Measurements from ENCODE around the gene VWA3B.
"Not testable (repeated sequence)": the region's sequence is repeated elsewhere in the genome, so short reads cannot be mapped to it uniquely, and the experiment has no call there.

The VWA3B gene

DNA sequence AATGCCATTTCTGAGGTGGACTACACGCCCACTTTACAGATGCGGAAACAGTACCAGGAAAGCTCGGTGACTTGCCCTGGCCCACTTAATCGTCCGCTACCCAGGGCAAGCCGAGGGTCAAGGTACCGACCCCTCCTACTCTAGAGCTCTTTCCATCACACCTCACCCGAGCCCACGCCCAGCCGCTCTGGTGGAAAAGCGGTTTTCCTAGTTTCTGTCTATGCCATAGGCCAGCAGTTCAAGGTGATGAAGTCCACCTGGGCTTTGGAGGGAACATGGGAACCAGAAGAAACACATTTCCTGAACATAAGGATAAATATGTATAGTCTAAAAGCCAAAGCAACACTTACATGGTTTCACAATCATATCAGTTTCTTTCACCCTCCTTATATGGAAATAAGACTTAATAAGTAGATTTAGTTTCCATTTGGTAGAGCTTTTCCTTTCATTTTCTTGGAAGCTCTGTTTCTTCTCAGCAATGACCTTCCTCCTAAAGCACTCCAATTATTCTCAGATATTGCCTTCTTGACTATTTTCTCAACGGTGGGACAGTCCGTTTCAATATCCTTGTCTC lies 567 bp downstream of the VWA3B start:
- no peak for DNase-seq

DNA sequence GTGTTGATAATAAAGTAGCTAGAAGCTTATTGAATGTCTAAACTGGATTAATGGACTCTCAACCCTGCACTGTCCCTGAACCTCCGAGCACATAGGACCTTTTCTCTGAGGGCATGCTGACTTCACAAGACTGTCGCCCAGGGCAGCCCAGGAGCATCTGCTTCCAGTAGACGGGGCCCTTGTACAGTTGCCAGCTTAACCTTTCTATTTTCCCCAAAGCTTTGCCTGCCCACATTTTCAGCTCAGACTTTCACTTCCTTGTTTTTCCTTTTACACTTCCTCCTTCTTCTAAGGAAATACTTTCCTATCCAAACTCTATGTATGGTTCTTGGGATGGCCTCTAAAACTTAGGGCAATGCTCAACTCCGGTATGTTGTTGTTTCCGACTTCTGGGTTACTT lies 1.3 kb downstream of the VWA3B start:
- DNase-seq, result no peak

- DNase-seq, result no peak
Observed at GRCh38 chr2:98089941-98090340, 3.0 kb downstream of the VWA3B start.

DNA sequence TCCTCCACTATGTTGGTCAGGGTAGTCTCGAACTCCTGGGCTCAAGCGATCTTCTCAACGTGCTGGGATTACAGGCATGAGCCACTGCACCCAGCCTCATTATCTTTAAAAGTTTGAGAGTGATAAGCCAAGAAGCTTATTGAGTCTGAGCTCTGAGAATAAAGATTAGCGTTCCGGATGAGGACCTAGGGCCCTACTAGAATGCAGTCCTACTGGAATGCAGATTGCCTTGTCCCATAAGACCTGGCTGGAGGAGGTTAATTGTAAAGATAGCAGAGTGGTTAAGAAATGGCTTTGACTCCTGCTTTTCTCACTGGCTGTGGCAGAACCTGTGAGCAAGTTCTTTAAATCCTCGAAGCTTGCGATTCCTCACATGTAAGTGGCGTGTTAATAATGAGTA lies 4.0 kb downstream of the VWA3B start:
- DNase-seq, result no peak

GRCh38 chr2:98091738-98092137 lies 4.8 kb downstream of the VWA3B start:
- DNase-seq, result no peak

DNA sequence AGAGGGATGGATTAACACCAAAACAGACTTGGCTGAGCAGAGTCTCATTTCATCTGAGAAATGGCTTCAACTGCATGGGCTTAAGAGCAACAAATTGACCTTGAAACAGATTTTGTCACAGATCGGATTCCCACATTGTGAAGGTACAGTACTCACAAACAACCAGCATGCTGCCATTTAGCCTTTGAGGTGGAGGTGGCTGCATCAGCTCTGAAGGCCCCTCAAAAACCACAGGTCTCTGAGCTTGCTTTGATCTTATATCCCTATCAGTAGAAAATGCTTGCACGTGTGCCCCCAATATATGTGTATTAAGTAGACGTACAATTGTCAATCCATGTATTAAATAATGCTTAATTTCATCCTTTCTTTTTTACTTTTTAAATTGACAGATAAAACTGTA lies 6.2 kb downstream of the VWA3B start:
- no peak for DNase-seq

- DNase-seq, result no peak
Observed at GRCh38 chr2:98093611-98094010, 6.6 kb downstream of the VWA3B start.

GRCh38 chr2:98099939-98100743 lies 13.2 kb downstream of the VWA3B start:
- DNase-seq, result no peak

DNA sequence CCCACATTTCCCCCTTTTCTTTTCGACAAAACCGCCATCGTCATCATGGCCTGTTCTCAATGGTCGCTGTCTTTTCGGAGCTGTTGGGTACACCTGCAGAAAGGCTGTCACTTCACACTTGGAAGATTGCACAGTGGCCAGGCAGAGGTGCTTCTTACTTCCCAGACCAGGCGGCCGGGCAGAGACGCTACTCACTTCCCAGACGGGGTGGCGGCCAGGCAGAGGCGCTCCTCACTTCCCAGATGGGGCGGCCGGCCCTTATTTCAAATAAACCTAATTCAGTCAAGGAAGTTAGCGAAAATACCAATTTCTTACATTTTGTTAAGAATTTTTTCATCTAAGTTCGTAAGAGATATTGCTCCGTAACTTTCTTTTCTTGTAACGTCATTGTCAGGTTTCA lies 15.3 kb downstream of the VWA3B start:
- DNase-seq, result not testable (repeated sequence)

DNA sequence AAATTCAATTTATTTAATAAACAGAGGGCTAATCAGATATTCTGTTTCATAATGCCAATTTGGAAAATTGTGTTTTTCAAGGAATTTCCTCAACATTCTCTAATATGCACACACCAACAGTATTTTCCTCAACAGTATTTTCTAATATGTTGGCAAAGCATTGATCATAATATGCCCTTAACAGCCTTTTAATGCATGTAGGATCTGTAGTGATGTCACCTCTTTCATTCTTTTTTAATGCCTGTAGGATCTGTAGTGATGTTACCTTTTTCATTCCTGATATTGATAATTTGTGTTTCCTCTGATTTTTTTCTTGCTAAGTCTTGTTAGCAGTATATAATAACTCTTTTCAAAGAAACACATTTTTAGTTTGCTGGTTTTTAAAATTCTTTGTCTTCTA lies 15.9 kb downstream of the VWA3B start:
- no peak for DNase-seq

GRCh38 chr2:98108110-98108509 lies 21.1 kb downstream of the VWA3B start:
- DNase-seq, result no peak

DNA sequence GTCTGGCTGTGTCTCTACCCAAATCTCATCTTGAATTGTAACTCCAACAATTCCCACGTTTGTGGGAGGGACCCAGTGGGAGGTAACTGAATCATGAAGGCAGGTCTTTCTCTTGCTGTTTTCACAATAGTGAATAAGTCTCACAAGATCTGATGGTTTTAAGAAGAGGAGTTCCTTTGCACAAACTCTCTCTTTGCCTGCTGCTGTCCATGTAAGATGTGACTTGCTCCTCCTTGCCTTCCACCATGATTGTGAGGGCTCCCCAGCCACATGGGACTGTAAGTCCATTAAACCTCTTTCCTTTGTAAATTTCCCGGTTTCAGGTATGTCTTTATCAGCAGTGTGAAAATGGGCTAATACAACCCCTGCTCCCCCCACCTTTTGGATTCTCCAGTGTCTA lies 23.8 kb downstream of the VWA3B start:
- DNase-seq, result no peak

- no peak for DNase-seq
Observed at GRCh38 chr2:98114643-98115330, 27.8 kb downstream of the VWA3B start.

GRCh38 chr2:98118161-98118560 lies 31.2 kb downstream of the VWA3B start:
- DNase-seq, result no peak

GRCh38 chr2:98118852-98119251 lies 31.9 kb downstream of the VWA3B start:
- DNase-seq, result no peak

DNA sequence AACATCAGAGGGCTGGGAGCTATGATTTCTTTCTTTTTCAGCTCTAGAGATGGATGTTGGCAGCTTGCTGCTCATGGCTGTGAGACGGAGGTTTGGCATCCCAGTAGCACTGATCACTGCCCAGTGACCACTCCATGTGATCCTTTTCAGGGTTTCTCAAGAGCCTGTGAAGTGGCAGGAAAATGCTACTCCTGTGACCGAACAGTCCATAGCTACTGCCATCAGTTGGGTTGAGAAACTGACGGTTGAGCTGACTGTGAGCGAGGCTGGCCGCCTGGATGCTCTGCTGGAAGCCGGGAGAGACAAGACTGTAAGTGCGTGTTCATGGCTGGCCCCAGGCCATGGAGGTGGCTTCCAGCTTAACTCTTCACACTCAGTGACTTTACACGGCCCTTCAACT lies 34.2 kb downstream of the VWA3B start:
- DNase-seq, result no peak

DNA sequence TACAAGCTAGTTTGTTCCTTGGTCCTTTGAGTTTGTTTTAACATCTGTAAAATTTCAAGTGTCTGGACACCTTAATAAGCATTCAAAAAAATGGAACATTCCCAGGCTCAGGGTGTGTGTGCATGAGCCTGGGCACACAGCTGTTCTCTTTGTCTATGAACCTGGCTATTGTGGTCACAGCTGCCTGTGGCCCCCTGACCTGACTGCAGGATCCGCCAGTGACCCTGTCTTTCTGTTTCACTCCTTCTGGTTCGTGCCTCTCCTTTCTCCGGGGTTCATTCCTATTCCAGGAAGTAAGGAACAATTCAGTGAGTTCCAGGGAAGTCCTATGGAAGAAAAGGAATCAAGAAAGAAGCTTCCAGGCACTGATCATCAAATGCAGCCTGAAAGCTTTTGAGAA lies 35.6 kb downstream of the VWA3B start:
- no peak for DNase-seq

GRCh38 chr2:98123286-98123685 lies 36.3 kb downstream of the VWA3B start:
- DNase-seq, result no peak

DNA sequence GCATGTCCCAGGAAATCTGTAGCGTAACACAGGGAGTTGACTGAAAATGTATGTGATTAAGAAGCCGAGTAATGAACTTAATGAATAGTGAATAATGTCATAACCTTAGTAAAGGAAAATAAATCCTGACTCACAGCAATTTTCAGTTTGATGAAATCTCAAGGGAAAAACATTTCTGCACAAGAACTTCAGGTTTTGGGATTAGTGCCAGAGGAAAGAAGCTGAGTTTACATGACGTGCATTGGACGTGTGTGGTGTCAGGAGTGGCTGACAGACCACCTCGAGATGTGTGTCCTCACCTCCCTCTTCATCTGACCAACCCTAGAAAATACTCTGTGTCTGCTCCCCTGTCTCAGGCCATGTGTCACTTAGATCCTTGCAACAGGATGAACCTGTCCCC lies 39.1 kb downstream of the VWA3B start:
- DNase-seq, result no peak

DNA sequence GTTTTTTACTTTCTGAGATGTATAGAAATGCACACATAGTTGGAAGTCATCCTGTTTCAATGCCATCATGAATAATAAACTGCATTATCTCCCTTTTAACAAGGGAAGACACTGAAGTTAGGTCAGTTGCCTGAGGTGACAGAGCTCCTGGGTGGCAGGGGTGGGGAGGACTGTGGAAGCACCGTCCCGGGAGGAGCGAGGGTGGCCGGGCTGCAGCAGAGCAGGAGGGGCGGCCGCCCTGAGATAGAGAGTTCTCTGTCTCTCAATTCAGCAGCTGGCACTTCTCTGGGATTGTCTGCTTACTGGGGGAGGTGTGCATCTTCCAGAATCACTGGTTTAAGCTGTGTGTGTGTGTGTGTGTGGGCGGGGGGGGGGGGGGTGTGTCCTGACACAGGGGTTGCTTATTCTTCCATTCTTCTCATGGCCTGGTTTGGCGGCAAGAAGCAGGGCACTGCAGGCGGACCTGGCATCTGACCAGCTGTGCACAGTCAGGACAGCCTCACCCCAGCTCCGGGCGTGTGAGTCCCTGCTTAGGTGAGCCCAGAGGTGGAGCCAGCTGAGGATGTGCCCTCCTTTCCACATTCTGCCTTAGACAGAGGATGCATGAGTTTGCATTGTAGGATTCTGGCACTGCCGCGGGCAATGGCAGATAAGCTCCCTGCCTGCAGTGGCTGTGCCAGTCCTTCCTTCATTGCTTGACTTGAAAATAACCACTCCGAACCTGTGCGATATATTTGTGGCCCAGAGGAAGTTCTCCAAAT lies 40.4 kb downstream of the VWA3B start:
- no peak for DNase-seq

- DNase-seq, result no peak
Observed at GRCh38 chr2:98128556-98129109, 41.7 kb downstream of the VWA3B start.

- not testable (repeated sequence) for DNase-seq
Observed at GRCh38 chr2:98130073-98130472, 43.1 kb downstream of the VWA3B start.

Measured in effector CD4-positive, alpha-beta T cell (primary cell).